BE2C (cell line): ENCODE data around the gene SLC36A1.

ENCODE experiments used
- DNase-seq: peaks from one replicate; pipeline ENCODE4 v3.0.0-alpha.2; 2020
- H3K27me3 ChIP-seq: fragments of 250-450 bp; sonication (Bioruptor Pico); 2 replicates; pipeline ENCODE4 v1.5.1; 2020; ENCODE audit warnings: mild to moderate bottlenecking
- H3K36me3 ChIP-seq: fragments of 250-450 bp; sonication (Bioruptor Pico); 2 replicates; pipeline ENCODE4 v1.5.1; 2020; ENCODE audit warnings: mild to moderate bottlenecking
- H3K4me1 ChIP-seq: fragments of 250-450 bp; sonication (Bioruptor Pico); 2 replicates; pipeline ENCODE4 v1.5.1; 2020
- H3K4me3 ChIP-seq: 2 replicates; pipeline ENCODE4 v1.5.1; 2011; ENCODE audit warnings: low read depth, low read length
- H3K9me3 ChIP-seq: fragments of 250-450 bp; sonication (Bioruptor Pico); 2 replicates; pipeline ENCODE4 v1.5.1; 2020
- CTCF ChIP-seq: IDR thresholded peaks from 2 replicates; pipeline ENCODE4 v1.5.1; 2012; ENCODE audit warnings: mild to moderate bottlenecking, low read depth, low read length

SLC36A1 gene

GRCh38 chr5:151471276-151471675 lies 23.9 kb downstream of the SLC36A1 start:
- no peak for TF ChIP-seq CTCF
- no peaks in the 10 kb centered on the region; the same call in 1 of the 2 replicates for H3K9me3 ChIP-seq
- H3K4me1 ChIP-seq = no peaks in the 10 kb centered on the region
- H3K27me3 ChIP-seq = no peaks in the 10 kb centered on the region; the same call in 1 of the 2 replicates
- no peak overlapping the region for H3K4me3 ChIP-seq
- no peak for DNase-seq
- H3K36me3 ChIP-seq = peaks cover 4% of the 10 kb centered on the region; the same call in 1 of the 2 replicates

- Histone ChIP-seq H3K4me3 (no peak overlapping the region), H3K36me3 (no peaks in the 10 kb centered on the region; the same call in 1 of the 2 replicates), H3K27me3 (no peaks in the 10 kb centered on the region), H3K4me1 (no peaks in the 10 kb centered on the region), H3K9me3 (no peaks in the 10 kb centered on the region)
- no peak for TF ChIP-seq CTCF
- DNase-seq = no peak
Measured at GRCh38 chr5:151474799-151475198, 27.4 kb downstream of the SLC36A1 start.

- Histone ChIP-seq H3K27me3 (no peaks in the 10 kb centered on the region), H3K36me3 (no peaks in the 10 kb centered on the region; the same call in 1 of the 2 replicates), H3K4me3 (no peak overlapping the region), H3K9me3 (no peaks in the 10 kb centered on the region), H3K4me1 (no peaks in the 10 kb centered on the region)
- no peak for TF ChIP-seq CTCF
- DNase-seq = no peak
Measured at GRCh38 chr5:151475388-151475787, 28.0 kb downstream of the SLC36A1 start.

GRCh38 chr5:151476016-151476415 lies 28.6 kb downstream of the SLC36A1 start:
- no peak for TF ChIP-seq CTCF
- Histone ChIP-seq H3K4me3 (no peak overlapping the region), H3K9me3 (no peaks in the 10 kb centered on the region), H3K27me3 (no peaks in the 10 kb centered on the region), H3K36me3 (no peaks in the 10 kb centered on the region; the same call in 1 of the 2 replicates), H3K4me1 (no peaks in the 10 kb centered on the region)
- DNase-seq = no peak

- no peak for DNase-seq
- no peaks in the 10 kb centered on the region; the same call in 1 of the 2 replicates for H3K36me3 ChIP-seq
- no peak for TF ChIP-seq CTCF
- H3K27me3 ChIP-seq = no peaks in the 10 kb centered on the region
- H3K9me3 ChIP-seq = no peaks in the 10 kb centered on the region
- H3K4me1 ChIP-seq = no peaks in the 10 kb centered on the region
- no peak overlapping the region for H3K4me3 ChIP-seq
Measured at GRCh38 chr5:151477101-151477500, 29.7 kb downstream of the SLC36A1 start.

GRCh38 chr5:151480384-151481293 lies 33.2 kb downstream of the SLC36A1 start:
- Histone ChIP-seq H3K4me1 (no peaks in the 10 kb centered on the region), H3K4me3 (no peak overlapping the region), H3K36me3 (no peaks in the 10 kb centered on the region), H3K27me3 (no peaks in the 10 kb centered on the region), H3K9me3 (no peaks in the 10 kb centered on the region)
- no peak for TF ChIP-seq CTCF
- DNase-seq = no peak
